NT2/D1 (cell line): ENCODE data around the gene RUBCN.
A peak's percentile ranks its signal among the peaks of the same experiment; 100 is the strongest.

Experiments used
- DNase-seq: peaks from one replicate; pipeline ENCODE4 v3.0.0-alpha.2; 2011; ENCODE audit warnings: low read depth, low spot score
- H3K27me3 ChIP-seq: 2 replicates; pipeline ENCODE4 v1.6.0; 2011; ENCODE audit warnings: mild to moderate bottlenecking; ENCODE audit not compliant: insufficient read length, insufficient read depth
- H3K36me3 ChIP-seq: 2 replicates; pipeline ENCODE4 v1.6.1; 2011; ENCODE audit warnings: mild to moderate bottlenecking, low read length, mixed read lengths; ENCODE audit not compliant: insufficient read depth, insufficient read length
- H3K4me1 ChIP-seq: 2 replicates; pipeline ENCODE4 v1.5.1; 2011; ENCODE audit not compliant: insufficient read depth, insufficient read length
- H3K4me3 ChIP-seq: 2 replicates; pipeline ENCODE4 v1.5.1; 2011; ENCODE audit warnings: low read depth; ENCODE audit not compliant: insufficient read length
- H3K9ac ChIP-seq: 2 replicates; pipeline ENCODE4 v1.6.0; 2011; ENCODE audit warnings: low read depth; ENCODE audit not compliant: insufficient read length
- H3K9me3 ChIP-seq: 2 replicates; pipeline ENCODE4 v1.5.1; 2011; ENCODE audit warnings: mild to moderate bottlenecking, low read length; ENCODE audit not compliant: insufficient read depth
- SUZ12 ChIP-seq: IDR thresholded peaks from 2 replicates; pipeline ENCODE4 v1.6.1; 2011; ENCODE audit not compliant: insufficient read length, insufficient read depth; ENCODE audit errors: extremely low read depth
- YY1 ChIP-seq: IDR thresholded peaks from 2 replicates; pipeline ENCODE4 v1.6.1; 2011; ENCODE audit not compliant: insufficient read length, insufficient read depth
- ZNF274 ChIP-seq: IDR thresholded peaks from 2 replicates; pipeline ENCODE4 v1.6.1; 2011; ENCODE audit warnings: mild to moderate bottlenecking, low read depth, low read length

RUBCN gene

GRCh38 chr3:197736491-197737318, at the start of gene RUBCN:
RUBCN (minus strand) TSS chr3:197736904; CDS start chr3:197736719, 185 bp downstream.
- TF ChIP-seq YY1, result no peak
- no peak for TF ChIP-seq SUZ12
- TF ChIP-seq ZNF274, result no peak
- H3K36me3 ChIP-seq, result no peaks in the 10 kb centered on the region
- H3K27me3 ChIP-seq, result peaks cover 7% of the 10 kb centered on the region
- peak within 1 kb of the TSS; percentile 84 for H3K4me3 ChIP-seq
- H3K9me3 ChIP-seq, result no peaks in the 10 kb centered on the region; the same call in 1 of the 2 replicates
- peak within 1 kb of the TSS; percentile 86 for H3K9ac ChIP-seq
- DNase-seq, result peak; percentile 95
- H3K4me1 ChIP-seq, result peaks cover 6% of the 10 kb centered on the region

- peaks cover 16% of the 10 kb centered on the region for H3K36me3 ChIP-seq
- no peak for TF ChIP-seq SUZ12
- no peak for TF ChIP-seq YY1
- TF ChIP-seq ZNF274, result no peak
- H3K9ac ChIP-seq, result no peak overlapping the region
- no peaks in the 10 kb centered on the region for H3K9me3 ChIP-seq
- H3K4me1 ChIP-seq, result no peaks in the 10 kb centered on the region
- DNase-seq, result no peak
- no peak overlapping the region for H3K4me3 ChIP-seq
- peaks cover 2% of the 10 kb centered on the region for H3K27me3 ChIP-seq
These were observed 47.4 kb upstream of the RUBCN start for GRCh38 chr3:197784019-197784585.

GRCh38 chr3:197782230-197782629, 45.5 kb upstream of the RUBCN start:
- no peaks in the 10 kb centered on the region for H3K4me1 ChIP-seq
- no peak overlapping the region for H3K9ac ChIP-seq

GRCh38 chr3:197775317-197775716, 38.6 kb upstream of the RUBCN start:
- H3K4me3 ChIP-seq, result no peak overlapping the region
- no peak for DNase-seq
- H3K9me3 ChIP-seq, result no peaks in the 10 kb centered on the region
- no peaks in the 10 kb centered on the region for H3K27me3 ChIP-seq
- no peak overlapping the region for H3K9ac ChIP-seq
- TF ChIP-seq YY1, result no peak
- TF ChIP-seq SUZ12, result no peak
- TF ChIP-seq ZNF274, result no peak
- H3K4me1 ChIP-seq, result no peaks in the 10 kb centered on the region
- H3K36me3 ChIP-seq, result peaks cover 46% of the 10 kb centered on the region

More at GRCh38 chr3:197782230-197782629, 45.5 kb upstream of the RUBCN start:
- Histone ChIP-seq H3K9me3 (no peaks in the 10 kb centered on the region), H3K4me3 (no peak overlapping the region), H3K36me3 (peaks cover 29% of the 10 kb centered on the region), H3K27me3 (no peaks in the 10 kb centered on the region)
- DNase-seq, result no peak
- TF ChIP-seq YY1 (no peak), SUZ12 (no peak), ZNF274 (no peak)

GRCh38 chr3:197761784-197762183, 25.1 kb upstream of the RUBCN start:
- H3K36me3 ChIP-seq, result peaks cover 10% of the 10 kb centered on the region
- no peaks in the 10 kb centered on the region for H3K27me3 ChIP-seq
- H3K9ac ChIP-seq, result no peak overlapping the region
- no peaks in the 10 kb centered on the region for H3K4me1 ChIP-seq
- no peaks in the 10 kb centered on the region for H3K9me3 ChIP-seq
- H3K4me3 ChIP-seq, result no peak overlapping the region
- no peak for TF ChIP-seq YY1
- DNase-seq, result no peak

- Histone ChIP-seq H3K9ac (no peak overlapping the region), H3K4me3 (no peak overlapping the region), H3K9me3 (no peaks in the 10 kb centered on the region), H3K36me3 (peaks cover 12% of the 10 kb centered on the region), H3K27me3 (no peaks in the 10 kb centered on the region), H3K4me1 (no peaks in the 10 kb centered on the region)
- no peak for DNase-seq
- TF ChIP-seq YY1 (no peak), ZNF274 (no peak), SUZ12 (no peak)
These were observed 21.8 kb upstream of the RUBCN start for GRCh38 chr3:197758512-197758911.

GRCh38 chr3:197756704-197757103, 20.0 kb upstream of the RUBCN start:
- H3K9me3 ChIP-seq, result no peaks in the 10 kb centered on the region
- H3K9ac ChIP-seq, result no peak overlapping the region
- H3K36me3 ChIP-seq, result peaks cover 12% of the 10 kb centered on the region
- no peak overlapping the region for H3K4me3 ChIP-seq
- no peak for DNase-seq
- H3K4me1 ChIP-seq, result no peaks in the 10 kb centered on the region
- no peak for TF ChIP-seq ZNF274
- TF ChIP-seq SUZ12, result no peak
- TF ChIP-seq YY1, result no peak
- H3K27me3 ChIP-seq, result peaks cover 15% of the 10 kb centered on the region
